HCT116 (cell line): ENCODE measurements around the gene HADH. TPM values are rescaled to one million over a fixed set of nuclear protein-coding genes. Genes with fewer than 3 reads are reported as not detected.

Source experiments
- ATAC-seq: fragments of 200-7000 bp; cut with Tn5 transposase; 2 replicates; pipeline ENCODE4 v1.9.1; 2020; ENCODE audit warnings: mild to moderate bottlenecking, moderate library complexity
- BruUV-seq: library from RNA; stranded (reverse); fragments of 400-500 nt; replicated peaks from 2 replicates; lab custom pipeline; 2021; lab: Mats Ljungman, UMichigan
- CTCF ChIA-PET: fragments of 300-600 bp; sonication (Branson Sonifier 250); formaldehyde crosslinking; loops from one replicate; lab custom pipeline; 2021; ENCODE audit warnings: antibody characterized with exemption; lab: Charles Lee
- POLR2A ChIA-PET: fragments of 300-600, 350-600 bp; sonication (Branson Sonifier 250); formaldehyde crosslinking; loops from one replicate; lab custom pipeline; 2021; ENCODE audit warnings: antibody characterized with exemption; lab: Charles Lee
- RAD21 ChIA-PET, 2 experiments: fragments of 300-600 bp; sonication (Branson Sonifier 250); formaldehyde crosslinking; loops; one replicate each; lab custom pipeline; 2023; ENCODE audit warnings: low total read pairs in 2 of 2; ENCODE audit not compliant: uncharacterized antibody in 2 of 2, unreplicated experiment in 2 of 2, low non-redundant PET in 1 of 2; lab: Charles Lee
- DNase-seq: peaks from one replicate; pipeline ENCODE4 v3.0.0-alpha.2; 2010; ENCODE audit warnings: low read depth, low spot score
- H2AFZ ChIP-seq: fragments of 200-600 bp; shearing (Covaris generic), sonication (generic); 2 replicates; pipeline ENCODE4 v1.6.1; 2017; ENCODE audit warnings: low read depth, mixed run types, mixed read lengths, antibody characterized with exemption, low read length; ENCODE audit not compliant: poor library complexity, severe bottlenecking
- H3K27ac ChIP-seq: 2 replicates; pipeline ENCODE4 v1.5.1; 2012; ENCODE audit warnings: low read depth, low read length
- H3K27me3 ChIP-seq: fragments of 200-600 bp; sonication (generic); 2 replicates; pipeline ENCODE4 v1.6.1; 2016; ENCODE audit warnings: mixed run types, low read length, mixed read lengths; ENCODE audit not compliant: insufficient read depth
- H3K36me3 ChIP-seq, 2 experiments: fragments of 200-500 bp in 1 of 2; fragments of 200-600 bp in 1 of 2; sonication (Bioruptor generic) in 1 of 2; sonication (generic) in 1 of 2; 2 replicates each; pipeline versions ENCODE4 v1.5.1 to v1.6.1; 2014 to 2016; ENCODE audit warnings: low read length in 2 of 2, inconsistent platforms in 1 of 2, mixed read lengths in 1 of 2, mixed run types in 1 of 2; ENCODE audit not compliant: insufficient read depth in 2 of 2, control insufficient read depth in 1 of 2
- H3K4me1 ChIP-seq, 2 experiments: fragments of 200-600 bp in 1 of 2; sonication (generic) in 1 of 2; 2 replicates each; pipeline versions ENCODE4 v1.5.1 to v1.6.1; 2012 to 2017; ENCODE audit warnings: low read length in 2 of 2, inconsistent platforms in 1 of 2, mild to moderate bottlenecking in 1 of 2, mixed read lengths in 1 of 2, mixed run types in 1 of 2, moderate library complexity in 1 of 2; ENCODE audit not compliant: insufficient read depth in 2 of 2, control insufficient read depth in 1 of 2
- H3K4me2 ChIP-seq: fragments of 200-600 bp; sonication (generic); 2 replicates; pipeline ENCODE4 v1.6.1; 2017; ENCODE audit warnings: mixed run types, low read length, mixed read lengths
- H3K4me3 ChIP-seq, 2 experiments: fragments of 200-600 bp in 1 of 2; sonication (generic) in 1 of 2; replicated peaks in 1 of 2; 2 replicates each; pipeline ENCODE4 v1.5.1; 2011 to 2016; ENCODE audit warnings: low read length in 2 of 2, control low read depth in 1 of 2, low read depth in 1 of 2, mild to moderate bottlenecking in 1 of 2, mixed read lengths in 1 of 2, mixed run types in 1 of 2
- H3K79me2 ChIP-seq: fragments of 200-600 bp; sonication (generic); 2 replicates; pipeline ENCODE4 v1.6.1; 2017; ENCODE audit warnings: mild to moderate bottlenecking, mixed run types, low read length, moderate library complexity, mixed read lengths; ENCODE audit not compliant: insufficient read depth
- H3K9ac ChIP-seq: fragments of 200-600 bp; sonication (generic); 2 replicates; pipeline ENCODE4 v1.6.1; 2016; ENCODE audit warnings: low read length, mixed read lengths
- H3K9me2 ChIP-seq: fragments of 200-600 bp; sonication (generic), shearing (Covaris generic); 2 replicates; pipeline ENCODE4 v1.6.1; 2017; ENCODE audit warnings: mixed run types, mild to moderate bottlenecking, moderate library complexity; ENCODE audit not compliant: insufficient read depth
- H3K9me3 ChIP-seq, 2 experiments: fragments of 200-500 bp in 1 of 2; fragments of 200-600 bp in 1 of 2; sonication (Bioruptor generic) in 1 of 2; sonication (generic) in 1 of 2; 2 replicates each; pipeline ENCODE4 v1.6.1; 2014 to 2017; ENCODE audit warnings: low read length in 2 of 2, mixed read lengths in 2 of 2, inconsistent platforms in 1 of 2, low read depth in 1 of 2, mild to moderate bottlenecking in 1 of 2, mixed run types in 1 of 2, moderate library complexity in 1 of 2; ENCODE audit not compliant: control insufficient read depth in 1 of 2, insufficient read depth in 1 of 2
- H4K20me1 ChIP-seq: fragments of 200-600 bp; sonication (generic), shearing (Covaris generic); 2 replicates; pipeline ENCODE4 v1.6.1; 2017; ENCODE audit warnings: mixed run types, mild to moderate bottlenecking, moderate library complexity; ENCODE audit not compliant: insufficient read depth
- ELF1 ChIP-seq: IDR thresholded peaks from 2 replicates; pipeline ENCODE4 v1.6.1; 2012; ENCODE audit warnings: low read depth, borderline replicate concordance
- FOSL1 ChIP-seq: IDR thresholded peaks from 2 replicates; pipeline ENCODE4 v1.6.1; 2012; ENCODE audit warnings: low read depth
- POLR2A ChIP-seq: IDR thresholded peaks from 2 replicates; pipeline ENCODE4 v1.7.0; 2011; ENCODE audit warnings: borderline replicate concordance; ENCODE audit not compliant: insufficient read depth, insufficient read length; ENCODE audit errors: extremely low read depth
- SIN3A ChIP-seq: IDR thresholded peaks from 2 replicates; pipeline ENCODE4 v1.6.1; 2012; ENCODE audit warnings: low read depth
- SRF ChIP-seq: IDR thresholded peaks from 2 replicates; pipeline ENCODE4 v1.6.1; 2012; ENCODE audit warnings: low read depth
- TCF7L2 ChIP-seq: IDR thresholded peaks from 2 replicates; pipeline ENCODE4 v1.7.0; 2011; ENCODE audit warnings: borderline replicate concordance, inconsistent platforms; ENCODE audit not compliant: insufficient read depth, insufficient read length; ENCODE audit errors: extremely low read depth
- ZFX ChIP-seq: fragments of 450-650 bp; IDR thresholded peaks from 2 replicates; pipeline ENCODE4 v1.6.1; 2017
- ZNF274 ChIP-seq: fragments of 200-500 bp; sonication (Bioruptor generic); IDR thresholded peaks from 2 replicates; pipeline ENCODE4 v1.6.1; 2014; ENCODE audit warnings: mild to moderate bottlenecking, low read depth, low read length, inconsistent platforms
- intact Hi-C: fragments of 100-400 bp; cut with micrococcal nuclease; formaldehyde crosslinking; loops from 2 replicates; pipeline ENCODE4 v1.10.0; 2022
- total RNA-seq: library from RNA; stranded (reverse); gene quantifications from one replicate; pipeline ENCODE4 v1.2.1, GENCODE V29; 2021; ENCODE audit not compliant: unreplicated experiment
- TF ChIP-seq, protein P1 (sequence below), 3 experiments: fragments of 200-600 bp in 1 of 3; sonication (generic) in 1 of 3; IDR thresholded peaks in 2 of 3; conservative IDR thresholded peaks in 1 of 3; 2 replicates each; pipeline ENCODE4 v1.5.1; 2012 to 2017; ENCODE audit warnings: low read depth in 2 of 3, low read length in 2 of 3, antibody characterized with exemption in 1 of 3, borderline replicate concordance in 1 of 3, control low read depth in 1 of 3, mild to moderate bottlenecking in 1 of 3, mixed read lengths in 1 of 3, mixed run types in 1 of 3, moderate library complexity in 1 of 3; ENCODE audit not compliant: insufficient read depth in 1 of 3
- TF ChIP-seq, protein P2 (sequence below): IDR thresholded peaks from 2 replicates; pipeline ENCODE4 v1.6.1; 2012
- TF ChIP-seq, protein P3 (sequence below): IDR thresholded peaks from 2 replicates; pipeline ENCODE4 v1.6.1; 2012; ENCODE audit warnings: low read depth

The HADH gene
- total RNA-seq, 1 experiment from 2014 or later, result 30.2 TPM

DNA sequence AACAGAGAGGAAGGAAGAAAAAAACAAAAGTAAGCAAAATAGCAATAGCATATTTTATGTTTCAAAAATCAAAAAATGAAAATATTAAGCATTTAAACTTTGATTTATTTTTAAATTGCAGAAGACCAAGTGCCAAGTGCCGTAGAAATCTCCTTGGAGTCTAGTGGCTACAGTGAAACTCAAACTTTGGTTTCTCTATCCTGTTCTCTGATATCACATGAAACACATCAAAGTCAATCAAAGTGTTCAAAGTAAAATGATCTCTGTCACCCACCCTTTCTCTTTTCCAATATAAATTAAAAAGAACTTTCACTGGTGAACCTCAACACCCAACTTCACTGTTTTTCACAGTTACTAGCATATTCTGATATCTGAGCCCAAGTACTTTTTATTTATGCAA lies 81.1 kb downstream of the HADH start:
- Histone ChIP-seq H3K4me3 (no peak overlapping the region), H3K9ac (no peak overlapping the region), H3K36me3 (no peaks in the 10 kb centered on the region), H3K9me3 (no peaks in the 10 kb centered on the region), H4K20me1 (no peaks in the 10 kb centered on the region), H3K27ac (no peak overlapping the region), H3K4me2 (no peak overlapping the region), H3K79me2 (no peaks in the 10 kb centered on the region), H3K4me1 (no peaks in the 10 kb centered on the region), H3K27me3 (peaks cover 8% of the 10 kb centered on the region; the same call in 1 of the 2 replicates), H2AFZ (no peak overlapping the region), H3K9me2 (no peaks in the 10 kb centered on the region)
- TF ChIP-seq ELF1, result no peak
- TF ChIP-seq POLR2A, result no peak
- TF ChIP-seq ZNF274, result no peak
- TF ChIP-seq, protein P1, sequence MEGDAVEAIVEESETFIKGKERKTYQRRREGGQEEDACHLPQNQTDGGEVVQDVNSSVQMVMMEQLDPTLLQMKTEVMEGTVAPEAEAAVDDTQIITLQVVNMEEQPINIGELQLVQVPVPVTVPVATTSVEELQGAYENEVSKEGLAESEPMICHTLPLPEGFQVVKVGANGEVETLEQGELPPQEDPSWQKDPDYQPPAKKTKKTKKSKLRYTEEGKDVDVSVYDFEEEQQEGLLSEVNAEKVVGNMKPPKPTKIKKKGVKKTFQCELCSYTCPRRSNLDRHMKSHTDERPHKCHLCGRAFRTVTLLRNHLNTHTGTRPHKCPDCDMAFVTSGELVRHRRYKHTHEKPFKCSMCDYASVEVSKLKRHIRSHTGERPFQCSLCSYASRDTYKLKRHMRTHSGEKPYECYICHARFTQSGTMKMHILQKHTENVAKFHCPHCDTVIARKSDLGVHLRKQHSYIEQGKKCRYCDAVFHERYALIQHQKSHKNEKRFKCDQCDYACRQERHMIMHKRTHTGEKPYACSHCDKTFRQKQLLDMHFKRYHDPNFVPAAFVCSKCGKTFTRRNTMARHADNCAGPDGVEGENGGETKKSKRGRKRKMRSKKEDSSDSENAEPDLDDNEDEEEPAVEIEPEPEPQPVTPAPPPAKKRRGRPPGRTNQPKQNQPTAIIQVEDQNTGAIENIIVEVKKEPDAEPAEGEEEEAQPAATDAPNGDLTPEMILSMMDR (IDR thresholded peaks at IDR 0.05 in 2 of 3, conservative IDR thresholded peaks at IDR 0.05 in 1 of 3; ENCODE audit: borderline replicate concordance in 1 of 3, insufficient read depth in 1 of 3, low read depth in 2 of 3, low read length in 2 of 3), result no peak
- no peak for TF ChIP-seq SIN3A
- TF ChIP-seq, protein P2, sequence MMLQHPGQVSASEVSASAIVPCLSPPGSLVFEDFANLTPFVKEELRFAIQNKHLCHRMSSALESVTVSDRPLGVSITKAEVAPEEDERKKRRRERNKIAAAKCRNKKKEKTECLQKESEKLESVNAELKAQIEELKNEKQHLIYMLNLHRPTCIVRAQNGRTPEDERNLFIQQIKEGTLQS, result no peak
- TF ChIP-seq ZFX, result no peak
- TF ChIP-seq, protein P3, sequence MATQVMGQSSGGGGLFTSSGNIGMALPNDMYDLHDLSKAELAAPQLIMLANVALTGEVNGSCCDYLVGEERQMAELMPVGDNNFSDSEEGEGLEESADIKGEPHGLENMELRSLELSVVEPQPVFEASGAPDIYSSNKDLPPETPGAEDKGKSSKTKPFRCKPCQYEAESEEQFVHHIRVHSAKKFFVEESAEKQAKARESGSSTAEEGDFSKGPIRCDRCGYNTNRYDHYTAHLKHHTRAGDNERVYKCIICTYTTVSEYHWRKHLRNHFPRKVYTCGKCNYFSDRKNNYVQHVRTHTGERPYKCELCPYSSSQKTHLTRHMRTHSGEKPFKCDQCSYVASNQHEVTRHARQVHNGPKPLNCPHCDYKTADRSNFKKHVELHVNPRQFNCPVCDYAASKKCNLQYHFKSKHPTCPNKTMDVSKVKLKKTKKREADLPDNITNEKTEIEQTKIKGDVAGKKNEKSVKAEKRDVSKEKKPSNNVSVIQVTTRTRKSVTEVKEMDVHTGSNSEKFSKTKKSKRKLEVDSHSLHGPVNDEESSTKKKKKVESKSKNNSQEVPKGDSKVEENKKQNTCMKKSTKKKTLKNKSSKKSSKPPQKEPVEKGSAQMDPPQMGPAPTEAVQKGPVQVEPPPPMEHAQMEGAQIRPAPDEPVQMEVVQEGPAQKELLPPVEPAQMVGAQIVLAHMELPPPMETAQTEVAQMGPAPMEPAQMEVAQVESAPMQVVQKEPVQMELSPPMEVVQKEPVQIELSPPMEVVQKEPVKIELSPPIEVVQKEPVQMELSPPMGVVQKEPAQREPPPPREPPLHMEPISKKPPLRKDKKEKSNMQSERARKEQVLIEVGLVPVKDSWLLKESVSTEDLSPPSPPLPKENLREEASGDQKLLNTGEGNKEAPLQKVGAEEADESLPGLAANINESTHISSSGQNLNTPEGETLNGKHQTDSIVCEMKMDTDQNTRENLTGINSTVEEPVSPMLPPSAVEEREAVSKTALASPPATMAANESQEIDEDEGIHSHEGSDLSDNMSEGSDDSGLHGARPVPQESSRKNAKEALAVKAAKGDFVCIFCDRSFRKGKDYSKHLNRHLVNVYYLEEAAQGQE, result no peak
- TF ChIP-seq TCF7L2, result no peak
- TF ChIP-seq FOSL1, result no peak
- TF ChIP-seq SRF, result no peak
- ChIA-PET RAD21 (no interaction called here), CTCF (no interaction called here), POLR2A (no interaction called here)
- ATAC-seq, result no peak
- no TSS peak for BruUV-seq
- no peak for DNase-seq
- intact Hi-C loops, result no loop called here
